Measurements from ENCODE around the gene LEPROT.
A peak's percentile ranks its signal among the peaks of the same experiment; 100 is the strongest.
"Not testable (repeated sequence)": the region's sequence is repeated elsewhere in the genome, so short reads cannot be mapped to it uniquely, and the experiment has no call there.

The LEPROT gene

DNA sequence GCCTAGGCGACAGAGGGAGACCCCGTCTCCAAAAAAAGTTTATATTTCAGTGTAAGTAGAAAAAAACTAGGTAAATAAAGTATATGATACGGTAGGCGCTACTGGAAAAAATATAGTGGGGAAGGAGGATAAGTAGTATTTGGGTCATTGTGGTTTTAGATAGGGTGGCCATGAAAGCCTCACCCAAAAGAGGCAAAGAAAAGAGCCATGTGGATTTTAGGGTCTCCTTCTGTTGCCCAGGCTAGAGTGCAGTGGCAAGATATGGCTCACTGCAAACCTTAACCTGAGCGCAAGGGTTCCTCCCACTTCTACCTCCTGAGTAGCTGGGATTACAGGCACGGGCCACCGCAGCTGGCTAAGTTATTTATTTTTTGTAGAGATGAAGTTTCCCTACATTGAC, 17.1 kb downstream of the LEPROT start:
- DNase-seq (ENCODE audit: low spot score), result no peak

- no peak for DNase-seq (ENCODE audit: low spot score)
Measured at GRCh38 chr1:65440322-65440900, 19.9 kb downstream of the LEPROT start.

GRCh38 chr1:65440915-65441314, 20.4 kb downstream of the LEPROT start:
- DNase-seq (ENCODE audit: low spot score), result no peak

DNA sequence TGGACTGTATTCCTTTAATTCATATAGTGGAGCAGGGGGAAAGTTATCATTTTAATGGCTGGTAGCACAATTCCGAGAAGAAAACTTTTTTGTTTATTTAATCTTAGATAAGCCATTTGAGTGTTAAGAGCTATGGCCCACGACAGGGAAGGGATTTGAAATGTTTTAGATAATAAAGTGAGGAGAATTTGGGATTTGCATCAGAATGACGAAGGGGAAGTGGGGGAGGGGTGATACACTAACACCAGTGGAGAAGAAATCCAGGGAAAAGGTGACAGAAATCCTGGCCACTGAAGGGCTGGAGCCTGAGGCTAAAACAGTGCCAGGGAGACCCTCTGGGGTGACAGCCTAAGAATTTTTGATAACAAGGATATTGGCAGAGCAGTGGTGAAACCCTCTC, 21.0 kb downstream of the LEPROT start:
- no peak for DNase-seq (ENCODE audit: low spot score)

DNA sequence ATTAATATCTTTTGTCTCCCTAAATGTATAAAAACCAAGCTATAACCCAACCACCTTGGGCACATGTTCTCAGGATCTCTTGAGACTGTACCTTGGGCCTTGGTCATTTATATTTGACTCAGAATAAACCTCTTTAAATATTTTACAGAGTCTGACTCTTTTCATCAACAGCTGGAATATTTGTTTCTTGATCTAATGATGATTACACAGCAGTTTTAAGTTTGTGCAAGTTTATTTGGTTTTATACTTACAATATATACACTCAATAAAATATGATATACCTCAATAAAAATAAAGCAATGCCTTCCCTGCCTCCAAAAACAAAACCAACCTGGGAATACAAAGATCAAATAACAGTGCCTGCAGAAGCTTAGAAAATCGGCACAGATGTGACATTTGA, 22.0 kb downstream of the LEPROT start:
- DNase-seq (ENCODE audit: low spot score), result no peak

DNA sequence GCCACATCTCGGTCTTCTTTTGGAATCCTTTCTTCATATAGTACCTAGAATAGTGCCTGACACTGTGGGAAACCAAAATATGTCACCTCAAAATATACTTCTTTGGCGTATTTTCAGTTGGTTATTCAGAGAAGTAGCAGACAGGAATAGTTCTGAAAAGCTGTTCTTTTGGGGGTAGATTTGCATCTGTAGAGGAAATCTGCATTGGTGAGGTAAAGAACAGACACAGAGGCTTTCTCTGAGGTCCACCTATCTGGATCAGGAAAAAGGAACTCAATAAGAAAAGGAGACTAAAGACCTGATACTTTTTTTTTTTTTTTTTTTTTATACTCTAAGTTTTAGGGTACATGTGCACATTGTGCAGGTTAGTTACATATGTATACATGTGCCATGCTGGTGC, 23.2 kb downstream of the LEPROT start:
- no peak for DNase-seq (ENCODE audit: low spot score)

GRCh38 chr1:65444128-65444640, 23.7 kb downstream of the LEPROT start:
- no peak for DNase-seq (ENCODE audit: low spot score)

- no peak for DNase-seq (ENCODE audit: low spot score)
Measured at GRCh38 chr1:65445837-65446236, 25.4 kb downstream of the LEPROT start.

DNA sequence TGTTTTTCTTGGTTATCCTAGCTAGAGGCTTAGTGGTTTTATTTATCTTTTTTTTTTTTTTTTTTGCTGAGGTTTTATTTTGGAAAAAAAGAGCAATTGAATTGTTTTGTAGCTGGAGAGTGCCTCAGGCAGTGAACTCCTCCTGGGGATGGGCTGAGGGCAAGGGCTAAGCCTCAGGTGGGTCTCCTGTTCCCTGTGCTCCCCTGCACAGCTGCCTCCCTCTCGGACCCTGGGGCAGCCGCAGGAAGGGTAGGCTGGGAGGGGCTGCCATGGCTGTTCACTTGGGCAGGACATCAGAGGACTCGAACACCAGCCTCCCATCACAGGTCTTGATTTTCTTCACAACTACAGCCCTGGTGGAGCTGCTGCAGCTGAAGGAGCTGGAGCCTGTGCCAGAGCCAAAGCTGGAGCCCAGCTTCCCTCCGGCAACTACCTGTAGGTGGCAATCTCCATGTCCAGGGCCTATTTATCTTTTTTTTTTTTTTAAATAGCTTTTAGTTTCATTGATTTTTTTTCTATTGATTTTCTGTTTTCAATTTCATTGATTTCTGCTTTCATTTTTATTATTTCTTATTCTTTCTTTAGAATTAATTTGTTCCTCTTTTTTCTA, 28.9 kb downstream of the LEPROT start:
- no peak for DNase-seq (ENCODE audit: low spot score)

DNA sequence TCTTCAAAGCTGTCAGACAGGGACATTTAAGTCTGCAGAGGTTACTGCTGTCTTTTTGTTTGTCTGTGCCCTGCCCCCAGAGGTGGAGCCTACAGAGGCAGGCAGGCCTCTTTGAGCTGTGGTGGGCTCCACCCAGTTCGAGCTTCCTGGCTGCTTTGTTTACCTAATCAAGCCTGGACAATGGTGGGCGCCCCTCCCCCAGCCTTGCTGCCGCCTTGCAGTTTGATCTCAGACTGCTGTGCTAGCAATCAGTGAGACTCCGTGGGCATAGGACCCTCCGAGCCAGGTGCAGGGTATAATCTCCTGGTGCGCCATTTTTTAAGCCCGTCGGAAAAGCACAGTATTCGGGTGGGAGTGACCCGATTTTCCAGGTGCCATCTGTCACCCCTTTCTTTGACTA, 35.2 kb downstream of the LEPROT start:
- DNase-seq (ENCODE audit: low spot score), result not testable (repeated sequence)

DNA sequence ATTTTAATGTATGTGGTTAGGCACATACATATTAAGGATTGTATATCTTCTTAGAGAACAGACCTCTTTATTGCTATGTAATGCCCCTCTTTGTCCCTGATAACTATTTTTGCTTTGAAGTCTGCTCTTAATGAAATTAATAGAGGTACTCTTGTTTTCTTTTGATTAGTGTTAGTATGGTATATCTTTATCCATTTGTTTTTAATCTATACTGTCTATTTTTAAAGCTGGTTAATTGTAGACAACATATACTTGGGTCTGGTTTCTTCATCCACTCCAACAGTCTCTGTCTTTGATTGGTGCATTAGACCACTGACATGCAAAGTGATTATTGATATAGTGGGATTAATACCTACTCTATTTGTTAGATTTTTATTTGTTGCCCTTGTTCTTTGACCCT, 36.0 kb downstream of the LEPROT start:
- DNase-seq (ENCODE audit: low spot score), result no peak

DNA sequence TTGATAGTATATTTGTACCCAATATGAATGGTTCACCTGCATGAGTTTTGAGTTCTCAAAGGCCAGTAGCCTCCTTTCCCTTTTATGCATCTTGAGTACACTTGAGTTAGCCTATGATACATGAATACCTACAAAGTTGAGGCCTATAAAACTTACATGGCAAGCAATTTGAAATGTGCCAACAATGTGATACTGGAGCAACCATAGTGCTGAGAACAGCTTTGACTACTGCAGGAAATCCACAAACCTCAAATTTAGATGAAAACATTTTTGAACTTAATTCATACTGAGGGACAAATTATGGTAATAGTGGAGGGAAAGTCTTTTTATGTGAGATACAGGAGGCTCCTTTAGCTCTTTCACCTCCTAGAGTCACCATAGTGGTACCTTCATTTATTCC, 37.4 kb downstream of the LEPROT start:
- no peak for DNase-seq (ENCODE audit: low spot score)

GRCh38 chr1:65458730-65459396, 38.4 kb downstream of the LEPROT start:
- no peak for DNase-seq (ENCODE audit: low spot score)

GRCh38 chr1:65459397-65459768, 38.9 kb downstream of the LEPROT start:
- peak; percentile 68 for DNase-seq (ENCODE audit: low spot score)

DNA sequence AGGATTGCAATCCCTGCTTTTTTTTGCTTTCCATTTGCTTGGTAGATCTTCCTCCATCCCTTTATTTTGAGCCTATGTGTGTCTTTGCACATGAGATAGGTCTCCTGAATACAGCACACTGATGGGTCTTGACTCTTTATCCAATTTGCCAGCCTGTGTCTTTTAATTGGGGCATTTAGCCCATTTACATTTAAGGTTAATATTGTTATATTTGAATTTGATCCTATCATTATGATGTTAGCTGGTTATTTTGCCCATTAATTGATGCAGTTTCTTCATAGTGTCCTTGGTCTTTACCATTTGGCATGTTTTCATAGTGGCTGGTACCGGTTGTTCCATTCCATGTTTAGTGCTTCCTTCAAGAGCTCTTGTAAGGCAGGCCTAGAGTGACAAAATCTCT, 45.4 kb downstream of the LEPROT start:
- not testable (repeated sequence) for DNase-seq (ENCODE audit: low spot score)

- no peak for DNase-seq (ENCODE audit: low spot score)
Measured at GRCh38 chr1:65467536-65467935, 47.1 kb downstream of the LEPROT start.

DNA sequence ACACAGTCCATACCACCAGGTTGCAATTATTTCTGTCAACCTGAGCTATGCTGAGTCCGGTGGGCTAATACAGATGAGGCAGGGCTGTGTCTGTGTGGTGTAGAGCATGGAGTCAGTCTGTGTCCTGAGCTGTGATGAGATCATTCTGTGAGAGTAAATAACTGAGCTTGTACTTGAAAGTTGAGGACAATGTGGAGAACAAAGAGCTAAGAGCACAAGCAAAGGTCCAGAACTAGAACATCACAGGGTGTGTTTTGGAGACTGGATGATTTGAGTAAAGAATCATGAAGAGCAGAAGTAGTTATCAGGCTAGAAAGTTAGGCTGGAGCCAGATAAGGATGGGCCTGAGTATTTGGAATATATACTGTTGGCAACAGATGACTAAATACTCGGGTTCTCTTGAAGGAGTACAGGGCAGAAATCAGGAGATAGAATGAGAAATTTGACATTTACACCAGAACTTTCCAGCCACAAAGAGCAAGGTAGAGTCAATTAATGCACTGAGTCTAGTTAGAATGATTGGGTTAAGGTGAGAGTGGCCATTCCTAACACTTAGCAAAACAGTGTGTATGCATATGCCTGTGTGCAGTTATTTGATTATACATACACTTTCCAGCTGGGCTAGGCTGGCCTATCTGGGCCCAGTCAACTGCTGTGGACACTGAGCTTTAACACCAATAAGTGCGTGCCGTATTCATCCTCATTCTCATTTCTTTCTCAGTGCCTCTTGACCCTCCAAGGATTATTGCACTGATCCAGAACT, 48.8 kb downstream of the LEPROT start:
- DNase-seq (ENCODE audit: low spot score), result no peak

GRCh38 chr1:65469889-65470340, 49.4 kb downstream of the LEPROT start:
- DNase-seq (ENCODE audit: low spot score), result no peak

GRCh38 chr1:65470766-65471165, 50.3 kb downstream of the LEPROT start:
- DNase-seq (ENCODE audit: low spot score), result no peak

DNA sequence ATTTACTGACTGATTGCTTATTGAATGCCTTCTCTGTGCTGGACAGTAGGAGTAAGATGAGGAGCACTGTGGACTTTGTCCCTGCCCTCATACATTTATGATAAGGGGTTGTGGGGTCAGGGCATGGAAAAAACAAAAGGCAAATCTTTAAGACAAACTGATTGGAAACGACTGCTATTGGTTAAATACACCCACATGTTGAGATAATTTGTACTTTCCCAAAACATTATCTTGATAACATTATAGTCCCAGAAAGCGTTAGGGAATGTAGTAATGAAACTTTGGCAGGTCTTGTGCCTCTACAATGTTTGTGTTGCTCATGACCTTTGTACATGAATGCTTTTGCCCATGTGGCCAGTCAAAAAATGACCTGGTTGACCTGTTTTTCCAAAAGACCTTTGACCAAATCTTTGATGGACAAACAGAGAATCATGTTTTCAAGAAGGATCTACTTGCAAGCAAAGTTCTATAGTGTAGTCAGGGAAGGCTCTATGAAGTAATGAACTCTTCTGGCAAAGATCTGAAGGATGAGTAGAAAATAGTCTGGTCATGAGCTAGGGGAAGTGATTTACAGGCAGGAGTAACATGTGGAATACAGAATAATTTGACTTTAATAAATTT, 50.9 kb downstream of the LEPROT start:
- DNase-seq (ENCODE audit: low spot score), result no peak

GRCh38 chr1:65471861-65472332, 51.4 kb downstream of the LEPROT start:
- no peak for DNase-seq (ENCODE audit: low spot score)

DNA sequence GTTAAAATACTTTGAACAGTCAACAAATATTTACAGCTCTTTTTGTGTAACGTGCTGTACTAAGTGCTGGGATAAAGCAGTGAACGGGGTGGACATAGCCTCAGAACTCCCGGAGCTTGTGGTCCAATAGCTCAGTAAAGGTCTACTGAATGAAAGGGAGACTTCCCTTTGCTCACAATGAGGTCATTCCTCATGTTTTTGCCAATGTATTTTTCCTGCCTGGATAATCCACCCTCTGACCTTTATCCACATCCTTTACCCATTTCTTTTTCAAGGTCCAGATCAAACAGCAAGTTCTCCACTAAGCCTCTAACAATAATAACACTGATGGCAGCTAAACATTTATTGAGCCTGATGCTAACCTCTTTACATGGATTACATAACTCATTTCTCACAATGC, 55.9 kb downstream of the LEPROT start:
- no peak for DNase-seq (ENCODE audit: low spot score)

All from cerebellar cortex (tissue), 1 donor.